ENCODE measurements around the gene AMOT.

DNA sequence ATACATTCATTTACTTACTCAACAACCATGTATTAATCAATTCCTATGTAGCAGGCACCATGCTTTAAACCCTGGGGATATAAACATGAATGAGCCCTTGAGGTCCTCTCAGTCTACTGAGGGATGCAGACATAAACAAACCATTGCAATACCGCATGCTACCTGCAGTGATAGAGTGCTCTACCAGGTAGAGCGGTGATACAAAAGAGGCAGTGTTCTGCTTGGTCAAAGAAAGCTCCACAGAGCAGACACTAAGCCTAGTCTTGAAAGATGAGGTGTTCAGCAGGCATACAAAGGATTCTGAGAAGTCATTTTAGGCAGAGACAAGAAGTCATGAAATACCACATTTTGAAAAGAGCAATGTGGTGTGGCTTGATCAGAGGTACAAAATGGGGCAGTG is 26.9 kb upstream of the AMOT start:
- TF ChIP-seq CTCF (IDR thresholded peaks at IDR 0.05) (no peak), SIN3A (IDR thresholded peaks at IDR 0.05; ENCODE audit: borderline replicate concordance, insufficient read depth, low read depth, low read length) (no peak), TCF7L2 (IDR thresholded peaks at IDR 0.05; ENCODE audit: low read depth, low read length) (no peak)
- TF ChIP-seq, protein P1, sequence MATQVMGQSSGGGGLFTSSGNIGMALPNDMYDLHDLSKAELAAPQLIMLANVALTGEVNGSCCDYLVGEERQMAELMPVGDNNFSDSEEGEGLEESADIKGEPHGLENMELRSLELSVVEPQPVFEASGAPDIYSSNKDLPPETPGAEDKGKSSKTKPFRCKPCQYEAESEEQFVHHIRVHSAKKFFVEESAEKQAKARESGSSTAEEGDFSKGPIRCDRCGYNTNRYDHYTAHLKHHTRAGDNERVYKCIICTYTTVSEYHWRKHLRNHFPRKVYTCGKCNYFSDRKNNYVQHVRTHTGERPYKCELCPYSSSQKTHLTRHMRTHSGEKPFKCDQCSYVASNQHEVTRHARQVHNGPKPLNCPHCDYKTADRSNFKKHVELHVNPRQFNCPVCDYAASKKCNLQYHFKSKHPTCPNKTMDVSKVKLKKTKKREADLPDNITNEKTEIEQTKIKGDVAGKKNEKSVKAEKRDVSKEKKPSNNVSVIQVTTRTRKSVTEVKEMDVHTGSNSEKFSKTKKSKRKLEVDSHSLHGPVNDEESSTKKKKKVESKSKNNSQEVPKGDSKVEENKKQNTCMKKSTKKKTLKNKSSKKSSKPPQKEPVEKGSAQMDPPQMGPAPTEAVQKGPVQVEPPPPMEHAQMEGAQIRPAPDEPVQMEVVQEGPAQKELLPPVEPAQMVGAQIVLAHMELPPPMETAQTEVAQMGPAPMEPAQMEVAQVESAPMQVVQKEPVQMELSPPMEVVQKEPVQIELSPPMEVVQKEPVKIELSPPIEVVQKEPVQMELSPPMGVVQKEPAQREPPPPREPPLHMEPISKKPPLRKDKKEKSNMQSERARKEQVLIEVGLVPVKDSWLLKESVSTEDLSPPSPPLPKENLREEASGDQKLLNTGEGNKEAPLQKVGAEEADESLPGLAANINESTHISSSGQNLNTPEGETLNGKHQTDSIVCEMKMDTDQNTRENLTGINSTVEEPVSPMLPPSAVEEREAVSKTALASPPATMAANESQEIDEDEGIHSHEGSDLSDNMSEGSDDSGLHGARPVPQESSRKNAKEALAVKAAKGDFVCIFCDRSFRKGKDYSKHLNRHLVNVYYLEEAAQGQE (IDR thresholded peaks at IDR 0.05; ENCODE audit: insufficient read depth in 1 of 2, low read depth in 2 of 2, low read length in 1 of 2), result no peak

Measured in Panc1 (cell line).